PC-9 (cell line): ENCODE results near the gene RASAL3. TPM values are rescaled to one million over a fixed set of nuclear protein-coding genes. Genes with fewer than 3 reads are reported as not detected.

Experiments used
- BruUV-seq: library from RNA; stranded (reverse); fragments of 400-500 nt; replicated peaks from 2 replicates; lab custom pipeline; 2021; lab: Mats Ljungman, UMichigan
- CTCF ChIA-PET: fragments of 300-600 bp; sonication (Branson Sonifier 250); formaldehyde crosslinking; loops from one replicate; lab custom pipeline; 2022; ENCODE audit warnings: antibody characterized with exemption; lab: Charles Lee
- POLR2A ChIA-PET: fragments of 300-600 bp; sonication (Branson Sonifier 250); formaldehyde crosslinking; loops from one replicate; lab custom pipeline; 2022; ENCODE audit warnings: antibody characterized with exemption; ENCODE audit not compliant: unreplicated experiment; lab: Charles Lee
- DNase-seq, 2 experiments: peaks; one replicate each; pipeline versions ENCODE4 v3.0.0 to v3.0.0-alpha.2; 2015 to 2022; ENCODE audit warnings: mixed read lengths in 1 of 2
- H2AFZ ChIP-seq: fragments of 200-600 bp; sonication (generic); 2 replicates; pipeline ENCODE4 v1.8.1; 2017; ENCODE audit warnings: antibody characterized with exemption
- H3F3A ChIP-seq: fragments of 200-600 bp; sonication (generic); 2 replicates; pipeline ENCODE4 v1.8.1; 2017; ENCODE audit warnings: antibody characterized with exemption, mild to moderate bottlenecking, low read depth; ENCODE audit not compliant: insufficient read depth
- H3K27ac ChIP-seq: fragments of 200-600 bp; sonication (generic); 2 replicates; pipeline ENCODE4 v1.6.1; 2016; ENCODE audit warnings: mixed run types
- H3K27me3 ChIP-seq: fragments of 200-600 bp; sonication (generic); 2 replicates; pipeline ENCODE4 v1.6.1; 2016; ENCODE audit warnings: low read depth, mixed run types; ENCODE audit not compliant: insufficient read depth
- H3K36me3 ChIP-seq: fragments of 200-600 bp; sonication (generic); 2 replicates; pipeline ENCODE4 v1.6.1; 2016; ENCODE audit warnings: low read depth, mixed run types
- H3K4me1 ChIP-seq: fragments of 200-600 bp; sonication (generic); replicated peaks from 2 replicates; pipeline ENCODE4 v1.6.1; 2016; ENCODE audit warnings: mixed run types; ENCODE audit not compliant: insufficient read depth
- H3K4me2 ChIP-seq: fragments of 200-600 bp; sonication (generic); 2 replicates; pipeline ENCODE4 v1.6.1; 2017; ENCODE audit warnings: mixed run types
- H3K4me3 ChIP-seq: fragments of 200-600 bp; sonication (generic); 2 replicates; pipeline ENCODE4 v1.6.1; 2016; ENCODE audit warnings: mixed run types
- H3K79me2 ChIP-seq: fragments of 200-600 bp; sonication (generic); 2 replicates; pipeline ENCODE4 v1.6.1; 2017; ENCODE audit warnings: low read depth, mixed run types
- H3K9me2 ChIP-seq: fragments of 200-600 bp; sonication (generic); 2 replicates; pipeline ENCODE4 v1.8.1; 2017; ENCODE audit warnings: mild to moderate bottlenecking; ENCODE audit not compliant: insufficient read depth
- H3K9me3 ChIP-seq: fragments of 200-600 bp; sonication (generic); 2 replicates; pipeline ENCODE4 v1.8.1; 2016; ENCODE audit warnings: low read depth; ENCODE audit not compliant: insufficient read depth
- H4K20me1 ChIP-seq: fragments of 200-600 bp; sonication (generic); 2 replicates; pipeline ENCODE4 v1.8.1; 2017; ENCODE audit not compliant: insufficient read depth
- CTCF ChIP-seq: fragments of 200-600 bp; sonication (generic); conservative IDR thresholded peaks from 2 replicates; pipeline ENCODE4 v1.6.1; 2017; ENCODE audit warnings: mixed run types, antibody characterized with exemption, mild to moderate bottlenecking, moderate library complexity
- EZH2 ChIP-seq: fragments of 200-600 bp; sonication (generic); IDR thresholded peaks from 2 replicates; pipeline ENCODE4 v1.8.0; 2017; ENCODE audit warnings: antibody characterized with exemption, low read depth
- intact Hi-C: fragments of 100-400 bp; cut with micrococcal nuclease; formaldehyde crosslinking; loops from one replicate; pipeline ENCODE4 v1.10.0; 2022; ENCODE audit not compliant: unreplicated experiment
- total RNA-seq: library from RNA; stranded (reverse); gene quantifications from 2 replicates; pipeline ENCODE4 v1.2.3, GENCODE V29; 2021

RASAL3 gene
- total RNA-seq, 1 experiment from 2014 or later, result not detected

GRCh38 chr19:15431396-15432017 lies 32.8 kb downstream of the RASAL3 start:
- DNase-seq, result no peak
- no peak overlapping the region for H3K27ac ChIP-seq
- no peak overlapping the region for H2AFZ ChIP-seq
- H3K27me3 ChIP-seq, result no peaks in the 10 kb centered on the region
- TSS peak; percentile 66 for BruUV-seq
- TF ChIP-seq EZH2 (no peak), CTCF (no peak)
- H3K79me2 ChIP-seq, result peaks cover 39% of the 10 kb centered on the region
- H3K9me2 ChIP-seq, result no peaks in the 10 kb centered on the region
- ChIA-PET POLR2A (no interaction called here), CTCF (no interaction called here)
- intact Hi-C loops, result no loop called here
- H3K9me3 ChIP-seq, result no peaks in the 10 kb centered on the region
- peaks cover 4% of the 10 kb centered on the region; the same call in 1 of the 2 replicates for H3K36me3 ChIP-seq
- peak overlapping the region; percentile 96 for H3K4me2 ChIP-seq
- H3F3A ChIP-seq, result peaks cover 13% of the 10 kb centered on the region; the same call in 1 of the 2 replicates
- peaks cover 18% of the 10 kb centered on the region for H4K20me1 ChIP-seq
- peaks cover 12% of the 10 kb centered on the region for H3K4me1 ChIP-seq
- peak overlapping the region; percentile 84 for H3K4me3 ChIP-seq

- Histone ChIP-seq H2AFZ (no peak overlapping the region), H3K4me1 (peaks cover 12% of the 10 kb centered on the region), H3K4me3 (no peak overlapping the region), H3K9me2 (no peaks in the 10 kb centered on the region), H3K27me3 (no peaks in the 10 kb centered on the region), H3K4me2 (peak overlapping the region; percentile 96), H3K9me3 (no peaks in the 10 kb centered on the region), H3K27ac (no peak overlapping the region), H3K36me3 (peaks cover 7% of the 10 kb centered on the region; the same call in 1 of the 2 replicates), H3K79me2 (peaks cover 39% of the 10 kb centered on the region), H3F3A (peaks cover 16% of the 10 kb centered on the region; the same call in 1 of the 2 replicates), H4K20me1 (peaks cover 18% of the 10 kb centered on the region)
- TF ChIP-seq CTCF (no peak), EZH2 (no peak)
- DNase-seq, result no peak
- no TSS peak for BruUV-seq
- ChIA-PET POLR2A (no interaction called here), CTCF (no interaction called here)
- intact Hi-C loops, result no loop called here
These were observed 33.7 kb downstream of the RASAL3 start for GRCh38 chr19:15430526-15431120.

- Histone ChIP-seq H2AFZ (no peak overlapping the region), H3K36me3 (peaks cover 7% of the 10 kb centered on the region; the same call in 1 of the 2 replicates), H3K4me2 (peak overlapping the region; percentile 96; the same call in 1 of the 2 replicates), H3K4me1 (peaks cover 12% of the 10 kb centered on the region), H3K27me3 (no peaks in the 10 kb centered on the region), H3K9me3 (no peaks in the 10 kb centered on the region), H3F3A (peaks cover 16% of the 10 kb centered on the region; the same call in 1 of the 2 replicates), H4K20me1 (peaks cover 18% of the 10 kb centered on the region), H3K4me3 (no peak overlapping the region), H3K27ac (no peak overlapping the region), H3K9me2 (no peaks in the 10 kb centered on the region), H3K79me2 (peaks cover 39% of the 10 kb centered on the region)
- intact Hi-C loops, result no loop called here
- ChIA-PET POLR2A (no interaction called here), CTCF (no interaction called here)
- no peak for DNase-seq
- TF ChIP-seq CTCF (no peak), EZH2 (no peak)
- BruUV-seq, result no TSS peak
These were observed 34.4 kb downstream of the RASAL3 start for GRCh38 chr19:15429825-15430467.
